DOHH2 (cell line): ENCODE results near the gene UNC5A.

Experiments
- H3F3A ChIP-seq: fragments of 200-600 bp; sonication (generic), shearing (Covaris generic); 2 replicates; pipeline ENCODE4 v1.6.0; 2016; ENCODE audit warnings: antibody characterized with exemption, mild to moderate bottlenecking; ENCODE audit not compliant: control insufficient read depth, insufficient read depth
- H3K27ac ChIP-seq: fragments of 200-600 bp; sonication (generic); 2 replicates; pipeline ENCODE4 v1.5.1; 2014; ENCODE audit warnings: low read depth, mild to moderate bottlenecking, low read length, moderate library complexity
- H3K27me3 ChIP-seq: fragments of 200-600 bp; sonication (generic); 2 replicates; pipeline ENCODE4 v1.6.1; 2014; ENCODE audit warnings: mild to moderate bottlenecking, low read length, mixed read lengths; ENCODE audit not compliant: control insufficient read depth
- H3K36me3 ChIP-seq: fragments of 200-600 bp; sonication (generic); 2 replicates; pipeline ENCODE4 v1.6.1; 2014; ENCODE audit warnings: mild to moderate bottlenecking, low read length, moderate library complexity, mixed read lengths; ENCODE audit not compliant: control insufficient read depth
- H3K4me1 ChIP-seq: fragments of 200-600 bp; sonication (generic); 2 replicates; pipeline ENCODE4 v1.6.1; 2014; ENCODE audit warnings: mild to moderate bottlenecking, low read length, mixed read lengths; ENCODE audit not compliant: control insufficient read depth
- H3K4me2 ChIP-seq: fragments of 200-600 bp; sonication (generic); 2 replicates; pipeline ENCODE4 v1.6.0; 2014; ENCODE audit warnings: mild to moderate bottlenecking, low read length, moderate library complexity
- H3K4me3 ChIP-seq: fragments of 200-600 bp; sonication (generic); 2 replicates; pipeline ENCODE4 v1.5.1; 2014; ENCODE audit warnings: mild to moderate bottlenecking, low read length, mixed read lengths
- H3K79me2 ChIP-seq: fragments of 200-600 bp; sonication (generic); 2 replicates; pipeline ENCODE4 v1.6.1; 2014; ENCODE audit warnings: mild to moderate bottlenecking, low read length, mixed read lengths; ENCODE audit not compliant: control insufficient read depth
- H3K9me2 ChIP-seq: fragments of 200-600 bp; sonication (generic); replicated peaks from 2 replicates; pipeline ENCODE4 v1.6.1; 2014; ENCODE audit warnings: mild to moderate bottlenecking, low read length, mixed read lengths; ENCODE audit not compliant: control insufficient read depth
- H3K9me3 ChIP-seq: fragments of 200-600 bp; sonication (generic); 2 replicates; pipeline ENCODE4 v1.6.1; 2014; ENCODE audit warnings: antibody characterized with exemption, low read length, mixed read lengths; ENCODE audit not compliant: control insufficient read depth, insufficient read depth
- H4K20me1 ChIP-seq: fragments of 200-600 bp; sonication (generic); 2 replicates; pipeline ENCODE4 v1.6.0; 2014; ENCODE audit warnings: low read depth, mild to moderate bottlenecking, antibody characterized with exemption, low read length, moderate library complexity; ENCODE audit not compliant: control insufficient read depth, insufficient read depth
- EZH2phosphoT487 ChIP-seq: fragments of 200-600 bp; sonication (generic); IDR thresholded peaks from 2 replicates; pipeline ENCODE4 v1.6.1; 2017; ENCODE audit warnings: borderline replicate concordance, mild to moderate bottlenecking, antibody characterized with exemption, low read length, moderate library complexity, mixed read lengths
- TF ChIP-seq, protein P1 (sequence below): fragments of 200-600 bp; sonication (generic); IDR thresholded peaks from one replicate; pipeline ENCODE4 v1.5.1; 2014; ENCODE audit warnings: antibody characterized with exemption, mild to moderate bottlenecking, low read depth, low read length; ENCODE audit not compliant: poor library complexity, severe bottlenecking

Gene UNC5A

DNA sequence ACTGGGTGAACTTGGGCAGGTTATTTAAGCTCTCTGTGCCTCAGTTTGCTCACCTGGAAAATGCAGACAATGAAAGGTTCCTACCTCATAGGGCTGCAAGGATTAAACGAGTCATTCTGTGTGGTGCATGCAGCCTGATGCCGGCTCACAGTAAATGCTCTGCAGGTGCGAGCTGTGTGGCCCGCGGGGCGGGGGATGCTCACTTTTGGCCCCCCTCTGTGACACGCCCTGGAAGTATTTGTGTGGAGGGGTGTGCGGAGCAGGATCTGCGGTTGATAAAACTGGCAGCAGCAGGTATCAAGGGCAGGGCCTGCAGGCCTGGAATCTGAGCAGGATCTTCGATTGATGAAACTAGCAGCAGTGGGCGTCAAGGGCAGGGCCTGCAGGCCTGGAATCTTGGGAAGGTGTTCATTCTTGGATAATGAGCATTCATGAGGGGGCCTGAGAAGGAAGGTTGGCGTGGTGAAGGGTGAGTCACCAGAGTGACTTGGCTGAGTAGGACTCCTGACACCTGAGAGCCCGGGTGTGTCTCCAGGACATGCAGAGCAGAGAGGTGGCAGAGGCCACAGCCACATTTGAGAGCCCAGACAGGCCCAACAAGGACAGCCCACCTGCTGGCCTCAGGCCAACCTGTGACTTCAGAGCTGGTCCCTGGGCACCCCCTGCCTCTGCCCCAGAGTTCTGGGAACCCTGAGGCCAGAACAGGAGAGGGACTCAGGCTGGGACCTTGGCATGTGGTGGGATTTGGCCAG lies 11.9 kb downstream of the UNC5A start:
- TF ChIP-seq EZH2phosphoT487: no peak
- TF ChIP-seq, protein P1, sequence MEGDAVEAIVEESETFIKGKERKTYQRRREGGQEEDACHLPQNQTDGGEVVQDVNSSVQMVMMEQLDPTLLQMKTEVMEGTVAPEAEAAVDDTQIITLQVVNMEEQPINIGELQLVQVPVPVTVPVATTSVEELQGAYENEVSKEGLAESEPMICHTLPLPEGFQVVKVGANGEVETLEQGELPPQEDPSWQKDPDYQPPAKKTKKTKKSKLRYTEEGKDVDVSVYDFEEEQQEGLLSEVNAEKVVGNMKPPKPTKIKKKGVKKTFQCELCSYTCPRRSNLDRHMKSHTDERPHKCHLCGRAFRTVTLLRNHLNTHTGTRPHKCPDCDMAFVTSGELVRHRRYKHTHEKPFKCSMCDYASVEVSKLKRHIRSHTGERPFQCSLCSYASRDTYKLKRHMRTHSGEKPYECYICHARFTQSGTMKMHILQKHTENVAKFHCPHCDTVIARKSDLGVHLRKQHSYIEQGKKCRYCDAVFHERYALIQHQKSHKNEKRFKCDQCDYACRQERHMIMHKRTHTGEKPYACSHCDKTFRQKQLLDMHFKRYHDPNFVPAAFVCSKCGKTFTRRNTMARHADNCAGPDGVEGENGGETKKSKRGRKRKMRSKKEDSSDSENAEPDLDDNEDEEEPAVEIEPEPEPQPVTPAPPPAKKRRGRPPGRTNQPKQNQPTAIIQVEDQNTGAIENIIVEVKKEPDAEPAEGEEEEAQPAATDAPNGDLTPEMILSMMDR: no peak
- peaks cover 25% of the 10 kb centered on the region for H3K27me3 ChIP-seq

DNA sequence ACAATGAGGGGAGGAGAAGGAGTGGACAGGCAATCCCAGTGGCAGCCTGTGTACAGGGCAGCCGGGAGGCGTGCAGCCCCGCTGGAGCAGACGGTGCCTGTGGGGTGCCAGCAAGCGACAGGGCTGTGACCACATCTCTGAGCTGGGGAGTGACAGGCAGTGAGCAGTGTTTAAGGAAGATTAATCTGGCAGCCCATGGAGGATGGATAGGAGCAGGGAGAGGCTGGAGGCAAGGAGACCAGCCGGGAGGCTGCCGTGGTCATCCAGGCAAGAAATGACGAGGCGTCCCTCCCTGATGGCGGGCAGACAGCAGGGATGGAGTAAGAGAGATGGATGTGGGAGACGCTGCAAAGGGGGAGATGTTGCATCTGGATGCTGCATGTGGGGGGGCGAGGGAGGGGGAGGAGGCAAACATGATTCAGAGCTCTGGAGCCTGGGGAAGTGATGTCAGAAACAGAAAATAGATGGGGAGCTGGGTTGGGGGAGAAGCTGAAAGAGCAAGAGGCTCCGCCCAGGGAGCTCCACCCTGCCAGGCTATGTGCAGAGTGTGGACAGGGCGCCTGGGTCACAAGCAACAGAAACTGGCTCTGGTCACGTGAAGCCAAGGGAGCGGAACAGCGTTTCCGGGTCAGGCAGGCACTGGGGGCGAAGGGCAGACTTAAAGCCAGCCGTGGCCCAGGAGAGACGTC lies 12.6 kb downstream of the UNC5A start:
- Histone ChIP-seq H3K27ac (no peak overlapping the region), H3K4me1 (peaks cover 3% of the 10 kb centered on the region; the same call in 1 of the 2 replicates), H3K9me2 (no peaks in the 10 kb centered on the region), H3K9me3 (no peaks in the 10 kb centered on the region), H3K27me3 (peaks cover 21% of the 10 kb centered on the region), H3K4me2 (no peak overlapping the region), H3F3A (no peaks in the 10 kb centered on the region), H3K4me3 (no peak overlapping the region), H3K79me2 (no peaks in the 10 kb centered on the region), H3K36me3 (no peaks in the 10 kb centered on the region), H4K20me1 (no peaks in the 10 kb centered on the region)
- no peak for TF ChIP-seq EZH2phosphoT487
- TF ChIP-seq, protein P1: no peak

More for the DNA sequence above, 11.9 kb downstream of the UNC5A start:
- Histone ChIP-seq H3K9me3 (no peaks in the 10 kb centered on the region), H3K27ac (no peak overlapping the region), H3K79me2 (no peaks in the 10 kb centered on the region), H3K9me2 (no peaks in the 10 kb centered on the region), H3K4me2 (no peak overlapping the region), H3K4me1 (peaks cover 3% of the 10 kb centered on the region; the same call in 1 of the 2 replicates), H3F3A (no peaks in the 10 kb centered on the region), H4K20me1 (no peaks in the 10 kb centered on the region), H3K4me3 (no peak overlapping the region), H3K36me3 (no peaks in the 10 kb centered on the region)

DNA sequence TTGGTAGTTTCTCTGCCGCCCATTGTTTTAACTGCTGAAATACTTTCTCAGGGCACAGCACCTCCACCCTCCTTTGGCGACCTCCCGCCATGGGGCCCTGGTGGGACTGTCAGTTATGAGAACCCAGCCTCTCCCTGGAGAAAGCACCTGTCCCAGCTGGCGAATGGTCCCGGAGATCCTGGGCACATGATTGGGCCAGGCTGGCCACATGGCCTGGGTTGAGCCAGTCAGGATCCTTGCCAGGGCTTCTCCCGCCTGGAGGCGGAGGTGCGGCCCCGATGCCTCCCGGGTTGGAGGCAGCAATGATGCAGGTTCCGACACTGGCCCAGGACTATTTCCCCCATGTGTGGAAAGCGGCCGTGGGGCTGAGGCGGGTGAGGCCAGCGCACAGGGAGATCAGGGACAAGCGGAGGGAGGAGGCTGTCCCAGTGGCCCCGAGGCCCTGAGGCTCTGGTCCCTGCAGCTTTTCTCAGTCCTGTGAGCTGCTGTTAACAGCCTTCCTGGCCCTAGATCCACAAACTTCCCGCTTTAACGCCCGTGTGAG lies 13.6 kb downstream of the UNC5A start:
- Histone ChIP-seq H3K4me2 (no peak overlapping the region), H3K27ac (no peak overlapping the region)

More for the DNA sequence above, 13.6 kb downstream of the UNC5A start:
- Histone ChIP-seq H3K9me2 (no peaks in the 10 kb centered on the region), H3K36me3 (no peaks in the 10 kb centered on the region), H3F3A (no peaks in the 10 kb centered on the region), H3K79me2 (no peaks in the 10 kb centered on the region), H3K4me1 (peaks cover 3% of the 10 kb centered on the region; the same call in 1 of the 2 replicates), H3K27me3 (peaks cover 11% of the 10 kb centered on the region), H3K4me3 (no peak overlapping the region), H3K9me3 (no peaks in the 10 kb centered on the region), H4K20me1 (no peaks in the 10 kb centered on the region)
- TF ChIP-seq EZH2phosphoT487: no peak
- TF ChIP-seq, protein P1: no peak
